ENCODE results near the gene TTC28.

- no peak for TF ChIP-seq EED (IDR thresholded peaks at IDR 0.05; ENCODE audit: low read depth)
- TF ChIP-seq TCF7 (IDR thresholded peaks at IDR 0.05; ENCODE audit: borderline replicate concordance) = no peak
- TF ChIP-seq EZH2 (IDR thresholded peaks at IDR 0.05; ENCODE audit: borderline replicate concordance, control insufficient read depth, low read depth, low read length) = no peak
Measured at GRCh38 chr22:28118957-28119631, 560.5 kb downstream of the TTC28 start.

Measured in GM12878 (cell line).